Measurements from ENCODE around the gene IL16.

The IL16 gene

GRCh38 chr15:81281766-81282605 lies 85.3 kb downstream of the IL16 start:
- H4K20me1 ChIP-seq (ENCODE audit: insufficient read depth, low read length) = no peaks in the 10 kb centered on the region
- H3K27ac ChIP-seq (ENCODE audit: low read length) = no peak overlapping the region
- TF ChIP-seq CTCF (IDR thresholded peaks at IDR 0.05; ENCODE audit: borderline replicate concordance, extremely low read depth, low read length, poor library complexity, severe bottlenecking) = no peak
- peaks cover 11% of the 10 kb centered on the region for H3K4me1 ChIP-seq (ENCODE audit: insufficient read depth, low read length)
- H3K36me3 ChIP-seq (ENCODE audit: insufficient read depth, low read length) = no peaks in the 10 kb centered on the region
- no peak overlapping the region for H3K9ac ChIP-seq (ENCODE audit: low read depth, low read length)
- ATAC-seq (ENCODE audit: insufficient read depth, low read depth) (no peak), DNase-seq (no peak)
- no peak overlapping the region for H3K4me3 ChIP-seq (ENCODE audit: low read depth in 1 of 2, low read length in 2 of 2)
- H3K79me2 ChIP-seq (ENCODE audit: insufficient read depth, low read length) = no peaks in the 10 kb centered on the region
- no peak overlapping the region for H2AFZ ChIP-seq (ENCODE audit: low read depth, low read length)
- H3K27me3 ChIP-seq (ENCODE audit: insufficient read depth, low read length, poor library complexity) = no peaks in the 10 kb centered on the region
- H3K4me2 ChIP-seq (ENCODE audit: insufficient read depth, low read length) = no peak overlapping the region
- H3K9me3 ChIP-seq (ENCODE audit: insufficient read depth, low read length, severe bottlenecking) = peaks cover 11% of the 10 kb centered on the region

GRCh38 chr15:81282606-81282895 lies 85.9 kb downstream of the IL16 start:
- Histone ChIP-seq H3K4me1 (ENCODE audit: insufficient read depth, low read length) (peaks cover 13% of the 10 kb centered on the region), H3K79me2 (ENCODE audit: insufficient read depth, low read length) (no peaks in the 10 kb centered on the region)
- no peak for ATAC-seq (ENCODE audit: insufficient read depth, low read depth)

GRCh38 chr15:81282911-81283310 lies 86.2 kb downstream of the IL16 start:
- Histone ChIP-seq H3K79me2 (ENCODE audit: insufficient read depth, low read length) (no peaks in the 10 kb centered on the region), H3K36me3 (ENCODE audit: insufficient read depth, low read length) (no peaks in the 10 kb centered on the region), H3K9me3 (ENCODE audit: insufficient read depth, low read length, severe bottlenecking) (peaks cover 4% of the 10 kb centered on the region), H4K20me1 (ENCODE audit: insufficient read depth, low read length) (no peaks in the 10 kb centered on the region), H3K9ac (ENCODE audit: low read depth, low read length) (no peak overlapping the region), H3K4me3 (ENCODE audit: low read depth in 1 of 2, low read length in 2 of 2) (no peak overlapping the region), H2AFZ (ENCODE audit: low read depth, low read length) (no peak overlapping the region), H3K4me2 (ENCODE audit: insufficient read depth, low read length) (no peak overlapping the region), H3K4me1 (ENCODE audit: insufficient read depth, low read length) (peaks cover 13% of the 10 kb centered on the region), H3K27ac (ENCODE audit: low read length) (no peak overlapping the region), H3K27me3 (ENCODE audit: insufficient read depth, low read length, poor library complexity) (no peaks in the 10 kb centered on the region)
- ATAC-seq (ENCODE audit: insufficient read depth, low read depth) (no peak), DNase-seq (no peak)
- no peak for TF ChIP-seq CTCF (IDR thresholded peaks at IDR 0.05; ENCODE audit: borderline replicate concordance, extremely low read depth, low read length, poor library complexity, severe bottlenecking)
- TF ChIP-seq EZH2 (IDR thresholded peaks at IDR 0.05; ENCODE audit: borderline replicate concordance, low read depth, low read length, severe bottlenecking) = no peak

More at GRCh38 chr15:81282606-81282895, 85.9 kb downstream of the IL16 start:
- Histone ChIP-seq H2AFZ (ENCODE audit: low read depth, low read length) (no peak overlapping the region), H3K27me3 (ENCODE audit: insufficient read depth, low read length, poor library complexity) (no peaks in the 10 kb centered on the region), H3K9me3 (ENCODE audit: insufficient read depth, low read length, severe bottlenecking) (peaks cover 5% of the 10 kb centered on the region), H3K27ac (ENCODE audit: low read length) (no peak overlapping the region), H3K4me3 (ENCODE audit: low read depth in 1 of 2, low read length in 2 of 2) (no peak overlapping the region), H3K9ac (ENCODE audit: low read depth, low read length) (no peak overlapping the region), H4K20me1 (ENCODE audit: insufficient read depth, low read length) (no peaks in the 10 kb centered on the region), H3K4me2 (ENCODE audit: insufficient read depth, low read length) (no peak overlapping the region), H3K36me3 (ENCODE audit: insufficient read depth, low read length) (no peaks in the 10 kb centered on the region)
- no peak for DNase-seq
- TF ChIP-seq CTCF (IDR thresholded peaks at IDR 0.05; ENCODE audit: borderline replicate concordance, extremely low read depth, low read length, poor library complexity, severe bottlenecking) = no peak
- TF ChIP-seq EZH2 (IDR thresholded peaks at IDR 0.05; ENCODE audit: borderline replicate concordance, low read depth, low read length, severe bottlenecking) = no peak

Data from DND-41 (cell line).